Fibroblast of lung (primary cell): ENCODE results near the gene CAPN2. TPM values are rescaled to one million over a fixed set of nuclear protein-coding genes. Genes with fewer than 3 reads are reported as not detected.
"Not testable (repeated sequence)": the region's sequence is repeated elsewhere in the genome, so short reads cannot be mapped to it uniquely, and the experiment has no call there.

Experiments used
- DNase-seq, 2 donors: peaks; one replicate each; pipeline versions ENCODE4 v3.0.0 to v3.0.0-alpha.2; 2010; ENCODE audit warnings: low read depth in 2 of 2
- H2AFZ ChIP-seq: 2 replicates; pipeline ENCODE4 v1.5.1; 2012; ENCODE audit warnings: low read length, control low read depth, inconsistent platforms
- H3K27ac ChIP-seq: 2 replicates; pipeline ENCODE4 v1.5.1; 2011; ENCODE audit warnings: low read length, control low read depth; ENCODE audit not compliant: insufficient read depth
- H3K27me3 ChIP-seq: 2 replicates; pipeline ENCODE4 v1.5.1; 2011; ENCODE audit warnings: mild to moderate bottlenecking, low read length; ENCODE audit not compliant: control insufficient read depth, insufficient read depth
- H3K36me3 ChIP-seq: 2 replicates; pipeline ENCODE4 v1.5.1; 2011; ENCODE audit warnings: low read length; ENCODE audit not compliant: control insufficient read depth, insufficient read depth
- H3K4me1 ChIP-seq: 2 replicates; pipeline ENCODE4 v1.5.1; 2011; ENCODE audit warnings: low read length; ENCODE audit not compliant: control insufficient read depth, insufficient read depth; ENCODE audit errors: extremely low read depth
- H3K4me2 ChIP-seq: 2 replicates; pipeline ENCODE4 v1.5.1; 2011; ENCODE audit warnings: low read length, control low read depth; ENCODE audit not compliant: insufficient read depth; ENCODE audit errors: extremely low read depth
- H3K4me3 ChIP-seq, 4 experiments: fragments of 200-600 bp in 1 of 4; sonication (generic) in 1 of 4; replicated peaks in 1 of 4; 2 replicates each; pipeline ENCODE4 v1.5.1; 2011 to 2016; ENCODE audit warnings: low read length in 4 of 4, low read depth in 3 of 4, mild to moderate bottlenecking in 3 of 4, control low read depth in 2 of 4, inconsistent platforms in 1 of 4, mixed read lengths in 1 of 4; ENCODE audit not compliant: insufficient read depth in 1 of 4; ENCODE audit errors: control extremely low read depth in 1 of 4
- H3K79me2 ChIP-seq: 2 replicates; pipeline ENCODE4 v1.5.1; 2012; ENCODE audit warnings: mild to moderate bottlenecking, low read length, inconsistent platforms; ENCODE audit not compliant: control insufficient read depth, insufficient read depth
- H3K9ac ChIP-seq: 2 replicates; pipeline ENCODE4 v1.5.1; 2011; ENCODE audit warnings: mild to moderate bottlenecking, low read length, control low read depth; ENCODE audit not compliant: insufficient read depth
- H3K9me3 ChIP-seq: 2 replicates; pipeline ENCODE4 v1.5.1; 2012; ENCODE audit warnings: low read depth, low read length; ENCODE audit not compliant: control insufficient read depth, insufficient read depth
- H4K20me1 ChIP-seq: 2 replicates; pipeline ENCODE4 v1.5.1; 2011; ENCODE audit warnings: low read length; ENCODE audit not compliant: control insufficient read depth, insufficient read depth; ENCODE audit errors: extremely low read depth
- CTCF ChIP-seq, 2 donors: IDR thresholded peaks in 1 of 2; conservative IDR thresholded peaks in 1 of 2; 1 replicate in 1 of 2; 2 replicates in 1 of 2; pipeline ENCODE4 v1.5.1; 2011 to 2012; ENCODE audit warnings: low read length in 2 of 2, control low read depth in 1 of 2, inconsistent platforms in 1 of 2, low read depth in 1 of 2, mild to moderate bottlenecking in 1 of 2
- EZH2 ChIP-seq: IDR thresholded peaks from 2 replicates; pipeline ENCODE4 v1.5.1; 2012; ENCODE audit warnings: low read length, control low read depth, mild to moderate bottlenecking; ENCODE audit errors: missing control alignments
- polyA plus RNA-seq, 2 donors: library from polyadenylated mRNA; depleted of rRNA in 1 of 2; stranded (reverse) in 1 of 2; unstranded in 1 of 2; fragments of >200 nt; gene quantifications; 2 replicates each; pipeline ENCODE4 v1.2.1, GENCODE V29; 2011 to 2012; ENCODE audit warnings: missing spikeins in 1 of 2
- total RNA-seq: library from RNA; depleted of rRNA; stranded (reverse); fragments of >200 nt; gene quantifications from 2 replicates; pipeline ENCODE4 v1.2.1, GENCODE V29; 2014

The CAPN2 gene
- total and polyA plus RNA-seq, 2 donors (not counting 1 experiment from before 2014, with no cell fraction given), result 387 to 488 TPM

- no peak for TF ChIP-seq EZH2
- no peak for TF ChIP-seq CTCF (conservative IDR thresholded peaks at IDR 0.05 in 1 of 2, IDR thresholded peaks at IDR 0.05 in 1 of 2; ENCODE audit: low read depth in 1 of 2, low read length in 2 of 2)
- peaks cover 12% of the 10 kb centered on the region for H3K36me3 ChIP-seq
- H2AFZ ChIP-seq, result no peak overlapping the region
Observed at GRCh38 chr1:223803211-223803610, 90.9 kb downstream of the CAPN2 start.

GRCh38 chr1:223809905-223810304, 97.6 kb downstream of the CAPN2 start:
- H3K79me2 ChIP-seq, H3K4me3 ChIP-seq, H3K27ac ChIP-seq, H3K4me1 ChIP-seq, H3K9me3 ChIP-seq, H4K20me1 ChIP-seq, H3K4me2 ChIP-seq, H3K36me3 ChIP-seq, H3K27me3 ChIP-seq, H3K9ac ChIP-seq, H2AFZ ChIP-seq: not testable (repeated sequence)
- DNase-seq, result peak in 1 of 2 donors; percentile 45

More at GRCh38 chr1:223803211-223803610, 90.9 kb downstream of the CAPN2 start:
- no peak overlapping the region for H3K27ac ChIP-seq
- no peaks in the 10 kb centered on the region for H3K9me3 ChIP-seq
- no peak overlapping the region for H3K9ac ChIP-seq
- no peak overlapping the region for H3K4me2 ChIP-seq
- no peak for DNase-seq
- H3K27me3 ChIP-seq, result no peaks in the 10 kb centered on the region
- H4K20me1 ChIP-seq, result no peaks in the 10 kb centered on the region
- H3K4me3 ChIP-seq, result no peak overlapping the region
- no peaks in the 10 kb centered on the region for H3K79me2 ChIP-seq
- no peaks in the 10 kb centered on the region for H3K4me1 ChIP-seq

- no peak overlapping the region for H3K27ac ChIP-seq
- TF ChIP-seq CTCF (conservative IDR thresholded peaks at IDR 0.05 in 1 of 2, IDR thresholded peaks at IDR 0.05 in 1 of 2; ENCODE audit: low read depth in 1 of 2, low read length in 2 of 2) (no peak), EZH2 (no peak)
- no peaks in the 10 kb centered on the region for H3K27me3 ChIP-seq
- no peak overlapping the region for H3K9ac ChIP-seq
- no peak overlapping the region for H2AFZ ChIP-seq
- no peaks in the 10 kb centered on the region for H3K9me3 ChIP-seq
- H3K4me3 ChIP-seq, result no peak overlapping the region
- no peaks in the 10 kb centered on the region for H3K4me1 ChIP-seq
- no peaks in the 10 kb centered on the region for H4K20me1 ChIP-seq
- H3K36me3 ChIP-seq, result peaks cover 3% of the 10 kb centered on the region
- H3K79me2 ChIP-seq, result peaks cover 3% of the 10 kb centered on the region
- DNase-seq, result peak in 1 of 2 donors; percentile 45
- no peak overlapping the region for H3K4me2 ChIP-seq
Observed at GRCh38 chr1:223810586-223810985, 98.2 kb downstream of the CAPN2 start.
